IMR-90 (cell line): ENCODE data around the gene SLAMF9. TPM values are rescaled to one million over a fixed set of nuclear protein-coding genes. Genes with fewer than 3 reads are reported as not detected.

ENCODE experiments used
- ATAC-seq: fragments of 200-7000 bp; cut with Tn5 transposase; 2 replicates; pipeline ENCODE4 v1.9.1; 2020; ENCODE audit warnings: low read depth, mild to moderate bottlenecking, moderate library complexity
- BruUV-seq: library from RNA; stranded (reverse); fragments of 400-500 nt; replicated peaks from 2 replicates; lab custom pipeline; 2021; lab: Mats Ljungman, UMichigan
- CTCF ChIA-PET: fragments of 300-600 bp; formaldehyde crosslinking; extraction: SDS; loops from one replicate; lab custom pipeline; 2021; ENCODE audit warnings: antibody characterized with exemption; lab: Yijun Ruan, JAX
- POLR2A ChIA-PET: fragments of 300-600 bp; sonication (Branson Sonifier 250); formaldehyde crosslinking; loops from one replicate; lab custom pipeline; 2022; ENCODE audit warnings: antibody characterized with exemption; ENCODE audit not compliant: unreplicated experiment; lab: Charles Lee
- DNase-seq: peaks from one replicate; pipeline ENCODE4 v3.0.0; 2013
- H2AFZ ChIP-seq: replicated peaks from 2 replicates; pipeline ENCODE3; 2013; ENCODE audit warnings: low read length, mild to moderate bottlenecking; ENCODE audit not compliant: poor library complexity
- H2AK5ac ChIP-seq: 2 replicates; pipeline ENCODE4 v1.6.1; 2013; ENCODE audit warnings: low read depth, low read length, inconsistent platforms
- H2AK9ac ChIP-seq: replicated peaks from 2 replicates; pipeline ENCODE3; 2013; ENCODE audit warnings: mild to moderate bottlenecking, low read depth, low read length, moderate library complexity; ENCODE audit not compliant: poor library complexity
- H2BK120ac ChIP-seq: 2 replicates; pipeline ENCODE4 v1.6.1; 2013; ENCODE audit warnings: low read depth, low read length, inconsistent platforms
- H2BK15ac ChIP-seq: 3 replicates; pipeline ENCODE4 v1.6.1; 2013; ENCODE audit warnings: low read depth, low read length, inconsistent platforms
- H2BK20ac ChIP-seq: 2 replicates; pipeline ENCODE4 v1.6.1; 2013; ENCODE audit warnings: low read depth, mild to moderate bottlenecking, inconsistent platforms, low read length, moderate library complexity
- H2BK5ac ChIP-seq: 2 replicates; pipeline ENCODE4 v1.6.1; 2013; ENCODE audit warnings: mild to moderate bottlenecking, low read depth, low read length, inconsistent platforms; ENCODE audit not compliant: poor library complexity, severe bottlenecking
- H3K14ac ChIP-seq: replicated peaks from 2 replicates; pipeline ENCODE4 v1.6.1; 2013; ENCODE audit warnings: low read depth, low read length, inconsistent platforms
- H3K18ac ChIP-seq: 2 replicates; pipeline ENCODE4 v1.6.1; 2013; ENCODE audit warnings: low read depth, low read length, control low read depth
- H3K23ac ChIP-seq: 2 replicates; pipeline ENCODE4 v1.6.1; 2013; ENCODE audit warnings: low read depth, low read length, inconsistent platforms
- H3K27ac ChIP-seq: 2 replicates; pipeline ENCODE4 v1.5.1; 2013; ENCODE audit warnings: mild to moderate bottlenecking, control low read depth, low read length; ENCODE audit not compliant: insufficient read depth
- H3K27me3 ChIP-seq: 2 replicates; pipeline ENCODE4 v1.6.1; 2013; ENCODE audit warnings: low read length; ENCODE audit not compliant: control insufficient read depth, insufficient read depth
- H3K36me3 ChIP-seq: 2 replicates; pipeline ENCODE4 v1.6.1; 2013; ENCODE audit warnings: low read length, mixed read lengths; ENCODE audit not compliant: control insufficient read depth, insufficient read depth
- H3K4ac ChIP-seq: 2 replicates; pipeline ENCODE4 v1.6.1; 2013; ENCODE audit warnings: low read depth, low read length, inconsistent platforms
- H3K4me1 ChIP-seq: 2 replicates; pipeline ENCODE4 v1.6.1; 2013; ENCODE audit warnings: low read length, mixed read lengths; ENCODE audit not compliant: control insufficient read depth, insufficient read depth
- H3K4me2 ChIP-seq: 2 replicates; pipeline ENCODE4 v1.6.1; 2013; ENCODE audit warnings: low read depth, mild to moderate bottlenecking, control low read depth, low read length, moderate library complexity
- H3K4me3 ChIP-seq: 2 replicates; pipeline ENCODE4 v1.5.1; 2013; ENCODE audit warnings: low read depth, mild to moderate bottlenecking, control low read depth, low read length, moderate library complexity; ENCODE audit not compliant: insufficient read depth
- H3K56ac ChIP-seq: 2 replicates; pipeline ENCODE4 v1.6.1; 2013; ENCODE audit warnings: low read length, inconsistent platforms; ENCODE audit not compliant: insufficient read depth; ENCODE audit errors: extremely low read depth
- H3K79me1 ChIP-seq, 2 experiments: 2 replicates each; pipeline ENCODE4 v1.6.1; 2013; ENCODE audit warnings: low read length in 2 of 2, inconsistent platforms in 1 of 2, low read depth in 1 of 2
- H3K9ac ChIP-seq: 2 replicates; pipeline ENCODE4 v1.6.1; 2013; ENCODE audit warnings: low read depth, low read length, control low read depth
- H3K9me1 ChIP-seq: 2 replicates; pipeline ENCODE4 v1.6.1; 2013; ENCODE audit warnings: low read length, inconsistent platforms; ENCODE audit not compliant: insufficient read depth
- H3K9me3 ChIP-seq: 2 replicates; pipeline ENCODE4 v1.6.1; 2013; ENCODE audit warnings: low read length; ENCODE audit not compliant: control insufficient read depth, insufficient read depth
- H4K20me1 ChIP-seq: 2 replicates; pipeline ENCODE4 v1.6.1; 2013; ENCODE audit warnings: low read length, inconsistent platforms; ENCODE audit not compliant: insufficient read depth
- H4K5ac ChIP-seq: 2 replicates; pipeline ENCODE4 v1.6.1; 2013; ENCODE audit warnings: mild to moderate bottlenecking, low read depth, low read length, control low read depth
- H4K8ac ChIP-seq, 2 experiments: 2 replicates each; pipeline ENCODE4 v1.6.1; 2013; ENCODE audit warnings: low read depth in 2 of 2, low read length in 2 of 2, control low read depth in 1 of 2, inconsistent platforms in 1 of 2
- H4K91ac ChIP-seq: 2 replicates; pipeline ENCODE4 v1.6.1; 2013; ENCODE audit warnings: low read depth, low read length, inconsistent platforms; ENCODE audit not compliant: insufficient read depth
- BHLHE40 ChIP-seq: fragments of 150-350 bp; IDR thresholded peaks from 2 replicates; pipeline ENCODE4 v1.6.1; 2016; ENCODE audit warnings: mild to moderate bottlenecking, low read depth, low read length
- CEBPB ChIP-seq: IDR thresholded peaks from 2 replicates; pipeline ENCODE4 v1.6.1; 2012; ENCODE audit warnings: low read depth, low read length, improper control_type of control experiment
- CHD1 ChIP-seq: IDR thresholded peaks from 2 replicates; pipeline ENCODE4 v1.6.1; 2012; ENCODE audit warnings: low read depth, low read length, improper control_type of control experiment
- ELK1 ChIP-seq: fragments of 150-350 bp; IDR thresholded peaks from 2 replicates; pipeline ENCODE4 v1.6.1; 2016; ENCODE audit warnings: low read depth, mild to moderate bottlenecking, low read length, moderate library complexity, borderline replicate concordance
- FOS ChIP-seq: fragments of 150-350 bp; IDR thresholded peaks from 2 replicates; pipeline ENCODE4 v1.6.1; 2016; ENCODE audit warnings: low read depth, low read length
- MAFK ChIP-seq: IDR thresholded peaks from 2 replicates; pipeline ENCODE4 v1.6.1; 2012; ENCODE audit warnings: low read depth, low read length, improper control_type of control experiment
- MAZ ChIP-seq: IDR thresholded peaks from 2 replicates; pipeline ENCODE4 v1.6.1; 2012; ENCODE audit warnings: low read depth, mild to moderate bottlenecking, low read length, improper control_type of control experiment, moderate library complexity, borderline replicate concordance
- MXI1 ChIP-seq: IDR thresholded peaks from 2 replicates; pipeline ENCODE4 v1.6.1; 2012; ENCODE audit warnings: low read depth, mild to moderate bottlenecking, low read length, moderate library complexity, borderline replicate concordance
- POLR2A ChIP-seq: IDR thresholded peaks from 2 replicates; pipeline ENCODE4 v1.6.1; 2012; ENCODE audit warnings: mild to moderate bottlenecking, low read depth, low read length
- RAD21 ChIP-seq: IDR thresholded peaks from 2 replicates; pipeline ENCODE4 v1.6.1; 2012; ENCODE audit warnings: low read length, improper control_type of control experiment
- SMC3 ChIP-seq: fragments of 150-350 bp; IDR thresholded peaks from 2 replicates; pipeline ENCODE4 v1.6.1; 2016; ENCODE audit warnings: low read depth, mild to moderate bottlenecking, antibody characterized with exemption, low read length, moderate library complexity
- WGBS, 2 experiments: methylation state at CpG; one replicate each; pipeline versions ENCODE4 v1.1.5 to v1.1.7; 2013; ENCODE audit warnings: missing lambda C conversion rate in 2 of 2; ENCODE audit not compliant: insufficient read length in 1 of 2; ENCODE audit errors: extremely low coverage in 2 of 2; 5-methylcytosine and 5-hydroxymethylcytosine counted together
- dilution Hi-C: fragments of 300-500 bp; cut with HindIII; formaldehyde crosslinking; loops from one replicate; pipeline ENCODE4 v1.14.3; 2018; ENCODE audit warnings: low sequenced_read_pairs; ENCODE audit not compliant: unreplicated experiment
- in situ Hi-C: fragments of 300-500 bp; cut with MboI; formaldehyde crosslinking; loops from 3 replicates; pipeline ENCODE4 v1.14.3; 2019; ENCODE audit warnings: low sequenced_read_pairs, inconsistent platforms, mixed read lengths
- intact Hi-C: fragments of 100-400 bp; cut with micrococcal nuclease; formaldehyde crosslinking; loops from 2 replicates; pipeline ENCODE4 v1.10.0; 2022
- polyA plus RNA-seq, 3 experiments: library from polyadenylated mRNA; depleted of rRNA; stranded (reverse); fragments of >200 nt; gene quantifications; 2 replicates each; pipeline ENCODE4 v1.2.3, GENCODE V29; 2012; ENCODE audit warnings: low replicate concordance in 1 of 3
- total RNA-seq: library from RNA; depleted of rRNA; stranded (reverse); fragments of >200 nt; gene quantifications from 2 replicates; pipeline ENCODE4 v1.2.3, GENCODE V29; 2012
- TF ChIP-seq, protein P1 (sequence below): fragments of 150-350 bp; IDR thresholded peaks from 2 replicates; pipeline ENCODE4 v1.6.1; 2017; ENCODE audit warnings: mild to moderate bottlenecking, antibody characterized with exemption, low read length, low read depth
- TF ChIP-seq, protein P2 (sequence below): conservative IDR thresholded peaks from 2 replicates; pipeline ENCODE4 v1.5.1; 2012; ENCODE audit warnings: mild to moderate bottlenecking, low read depth, low read length, improper control_type of control experiment

SLAMF9 gene
- total and polyA plus RNA-seq, 2 of the 4 experiments (the other 2 are of a cell fraction), result 0.18 to 0.67 TPM

DNA sequence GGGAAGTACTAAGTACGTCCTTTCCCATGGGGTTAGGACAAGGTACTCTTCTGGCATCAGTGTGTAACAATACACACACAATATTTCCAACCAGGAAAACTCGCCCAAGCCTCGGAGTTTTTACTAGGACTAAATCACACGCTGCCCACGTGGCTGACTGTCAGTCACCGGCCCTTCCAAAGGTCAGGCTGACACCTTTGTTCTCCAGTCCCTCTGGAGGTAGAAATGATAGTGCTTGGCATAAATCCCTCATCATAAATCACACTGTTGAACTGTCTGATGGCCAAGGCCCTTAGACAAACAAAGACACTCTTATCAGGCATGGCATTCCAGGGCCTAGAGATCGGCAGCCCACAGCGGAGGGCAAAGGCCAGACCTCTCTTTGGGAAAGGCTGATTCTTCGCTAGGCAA, 16.9 kb upstream of the SLAMF9 start (continued):
- no peak for TF ChIP-seq MAZ

DNA sequence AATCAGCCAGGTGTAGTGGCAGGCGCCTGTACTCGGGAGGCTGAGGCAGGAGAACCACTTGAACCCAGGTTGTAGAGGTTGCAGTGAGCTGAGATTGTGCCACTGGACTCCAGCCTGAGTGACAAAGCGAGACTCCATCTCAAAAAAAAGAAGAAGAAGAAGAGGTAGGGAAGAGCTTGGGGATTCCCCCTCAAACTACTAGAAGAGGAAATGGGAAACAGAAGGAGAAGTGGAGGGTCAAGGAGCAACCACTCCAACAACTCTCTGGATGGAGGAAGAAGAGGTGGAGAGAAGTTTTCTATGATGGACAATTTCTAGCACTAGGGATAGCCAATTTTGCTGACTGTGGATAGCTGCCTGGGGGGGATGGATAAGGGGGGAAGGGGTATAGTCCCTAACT, 14.9 kb upstream of the SLAMF9 start:
- ATAC-seq (no peak), DNase-seq (no peak)
- Histone ChIP-seq H2BK20ac (no peak overlapping the region), H4K8ac (no peak overlapping the region), H2BK15ac (no peak overlapping the region), H3K27me3 (peaks cover 18% of the 10 kb centered on the region), H3K14ac (no peak overlapping the region), H3K4ac (no peak overlapping the region), H3K18ac (no peak overlapping the region), H3K23ac (no peak overlapping the region), H2BK120ac (no peak overlapping the region), H4K20me1 (no peaks in the 10 kb centered on the region), H3K4me1 (no peaks in the 10 kb centered on the region), H3K9me3 (no peaks in the 10 kb centered on the region), H3K9me1 (no peaks in the 10 kb centered on the region), H3K4me3 (no peak overlapping the region), H2AK9ac (no peak overlapping the region), H3K27ac (no peak overlapping the region), H2AK5ac (no peak overlapping the region), H2AFZ (no peak overlapping the region), H2BK5ac (no peak overlapping the region), H3K79me1 (no peaks in the 10 kb centered on the region), H4K91ac (no peak overlapping the region), H4K5ac (no peak overlapping the region), H3K9ac (no peak overlapping the region), H3K4me2 (no peak overlapping the region), H3K56ac (no peak overlapping the region), H3K36me3 (no peaks in the 10 kb centered on the region)
- no CpG with 5 or more reads among the region's 3 CpGs for WGBS, 2 experiments
- dilution Hi-C loops, result no loop called here
- no TSS peak for BruUV-seq
- intact Hi-C loops, result no loop called here
- ChIA-PET CTCF (no interaction called here), POLR2A (no interaction called here)
- TF ChIP-seq RAD21 (no peak), POLR2A (no peak), MAFK (no peak), BHLHE40 (no peak), ELK1 (no peak), CEBPB (no peak), SMC3 (no peak), CHD1 (no peak), FOS (no peak), MXI1 (no peak)
- TF ChIP-seq, protein P1, sequence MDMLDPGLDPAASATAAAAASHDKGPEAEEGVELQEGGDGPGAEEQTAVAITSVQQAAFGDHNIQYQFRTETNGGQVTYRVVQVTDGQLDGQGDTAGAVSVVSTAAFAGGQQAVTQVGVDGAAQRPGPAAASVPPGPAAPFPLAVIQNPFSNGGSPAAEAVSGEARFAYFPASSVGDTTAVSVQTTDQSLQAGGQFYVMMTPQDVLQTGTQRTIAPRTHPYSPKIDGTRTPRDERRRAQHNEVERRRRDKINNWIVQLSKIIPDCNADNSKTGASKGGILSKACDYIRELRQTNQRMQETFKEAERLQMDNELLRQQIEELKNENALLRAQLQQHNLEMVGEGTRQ, result no peak
- TF ChIP-seq, protein P2, sequence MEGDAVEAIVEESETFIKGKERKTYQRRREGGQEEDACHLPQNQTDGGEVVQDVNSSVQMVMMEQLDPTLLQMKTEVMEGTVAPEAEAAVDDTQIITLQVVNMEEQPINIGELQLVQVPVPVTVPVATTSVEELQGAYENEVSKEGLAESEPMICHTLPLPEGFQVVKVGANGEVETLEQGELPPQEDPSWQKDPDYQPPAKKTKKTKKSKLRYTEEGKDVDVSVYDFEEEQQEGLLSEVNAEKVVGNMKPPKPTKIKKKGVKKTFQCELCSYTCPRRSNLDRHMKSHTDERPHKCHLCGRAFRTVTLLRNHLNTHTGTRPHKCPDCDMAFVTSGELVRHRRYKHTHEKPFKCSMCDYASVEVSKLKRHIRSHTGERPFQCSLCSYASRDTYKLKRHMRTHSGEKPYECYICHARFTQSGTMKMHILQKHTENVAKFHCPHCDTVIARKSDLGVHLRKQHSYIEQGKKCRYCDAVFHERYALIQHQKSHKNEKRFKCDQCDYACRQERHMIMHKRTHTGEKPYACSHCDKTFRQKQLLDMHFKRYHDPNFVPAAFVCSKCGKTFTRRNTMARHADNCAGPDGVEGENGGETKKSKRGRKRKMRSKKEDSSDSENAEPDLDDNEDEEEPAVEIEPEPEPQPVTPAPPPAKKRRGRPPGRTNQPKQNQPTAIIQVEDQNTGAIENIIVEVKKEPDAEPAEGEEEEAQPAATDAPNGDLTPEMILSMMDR, result no peak
- in situ Hi-C loops, result no loop called here
